GM19099 (cell line): Measurements from ENCODE around the gene LTF.

Experiments
- POLR2A ChIP-seq: IDR thresholded peaks from 3 replicates; pipeline ENCODE4 v1.6.1; 2011; ENCODE audit warnings: low read depth; ENCODE audit not compliant: insufficient read length; ENCODE audit errors: extremely low read depth

LTF gene

GRCh38 chr3:46464326-46465195, at the start of gene LTF:
Gene LTF, minus strand, starts transcription at chr3:46464905. Its CDS starts 38 bp downstream, at chr3:46464867.
- TF ChIP-seq POLR2A: no peak

GRCh38 chr3:46512191-46512749, 47.6 kb upstream of the LTF start:
- TF ChIP-seq POLR2A: no peak

GRCh38 chr3:46509661-46510187, 45.0 kb upstream of the LTF start:
- no peak for TF ChIP-seq POLR2A

- no peak for TF ChIP-seq POLR2A
Observed at GRCh38 chr3:46508850-46509591, 44.3 kb upstream of the LTF start.

- TF ChIP-seq POLR2A: no peak
Observed at GRCh38 chr3:46506526-46506925, 41.8 kb upstream of the LTF start.

GRCh38 chr3:46505953-46506352, 41.2 kb upstream of the LTF start:
- TF ChIP-seq POLR2A: no peak

GRCh38 chr3:46504789-46505188, 40.1 kb upstream of the LTF start:
- no peak for TF ChIP-seq POLR2A

- TF ChIP-seq POLR2A: no peak
Observed at GRCh38 chr3:46503200-46503874, 38.6 kb upstream of the LTF start.

GRCh38 chr3:46501702-46502101, 37.0 kb upstream of the LTF start:
- no peak for TF ChIP-seq POLR2A

GRCh38 chr3:46500656-46501635, 36.2 kb upstream of the LTF start:
- no peak for TF ChIP-seq POLR2A

GRCh38 chr3:46498916-46499519, 34.3 kb upstream of the LTF start:
- no peak for TF ChIP-seq POLR2A

GRCh38 chr3:46497556-46498265, 33.0 kb upstream of the LTF start, which contains the start of gene RTP3:
Gene RTP3, plus strand, starts transcription at chr3:46497976. Its CDS starts 87 bp downstream, at chr3:46498063.
- TF ChIP-seq POLR2A: no peak
